OCI-LY7 (cell line): ENCODE results near the gene KCNQ5.

Source experiments
- EZH2phosphoT487 ChIP-seq: fragments of 200-600 bp; sonication (generic); IDR thresholded peaks from 2 replicates; pipeline ENCODE4 v1.6.1; 2018; ENCODE audit warnings: low read depth, borderline replicate concordance, mild to moderate bottlenecking, mixed run types, antibody characterized with exemption, low read length, moderate library complexity, mixed read lengths
- TF ChIP-seq, protein P1 (sequence below): fragments of 200-600 bp; sonication (generic); conservative IDR thresholded peaks from 2 replicates; pipeline ENCODE4 v1.5.1; 2014; ENCODE audit warnings: mild to moderate bottlenecking, antibody characterized with exemption, low read length, moderate library complexity, mixed read lengths

DNA sequence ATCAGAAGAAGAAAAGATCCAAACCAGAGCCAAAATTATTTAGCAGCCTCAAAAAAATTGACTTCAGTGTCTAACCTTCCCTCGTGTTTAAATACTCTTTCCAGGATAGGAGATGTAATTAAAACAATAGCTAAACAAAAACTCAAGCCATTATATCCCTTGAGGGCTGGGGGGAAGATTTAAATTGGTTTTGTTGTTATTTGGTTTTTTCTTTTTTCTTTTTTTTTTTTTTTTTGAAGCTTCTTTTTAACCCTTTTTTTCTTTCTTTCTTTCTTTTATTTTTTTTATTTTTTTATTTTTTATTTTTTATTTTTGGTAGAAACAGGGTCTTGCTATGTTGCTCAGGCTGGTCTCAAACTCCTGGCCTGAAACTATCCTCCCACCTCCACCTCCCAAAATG, 334.4 kb downstream of the KCNQ5 start:
- TF ChIP-seq, protein P1, sequence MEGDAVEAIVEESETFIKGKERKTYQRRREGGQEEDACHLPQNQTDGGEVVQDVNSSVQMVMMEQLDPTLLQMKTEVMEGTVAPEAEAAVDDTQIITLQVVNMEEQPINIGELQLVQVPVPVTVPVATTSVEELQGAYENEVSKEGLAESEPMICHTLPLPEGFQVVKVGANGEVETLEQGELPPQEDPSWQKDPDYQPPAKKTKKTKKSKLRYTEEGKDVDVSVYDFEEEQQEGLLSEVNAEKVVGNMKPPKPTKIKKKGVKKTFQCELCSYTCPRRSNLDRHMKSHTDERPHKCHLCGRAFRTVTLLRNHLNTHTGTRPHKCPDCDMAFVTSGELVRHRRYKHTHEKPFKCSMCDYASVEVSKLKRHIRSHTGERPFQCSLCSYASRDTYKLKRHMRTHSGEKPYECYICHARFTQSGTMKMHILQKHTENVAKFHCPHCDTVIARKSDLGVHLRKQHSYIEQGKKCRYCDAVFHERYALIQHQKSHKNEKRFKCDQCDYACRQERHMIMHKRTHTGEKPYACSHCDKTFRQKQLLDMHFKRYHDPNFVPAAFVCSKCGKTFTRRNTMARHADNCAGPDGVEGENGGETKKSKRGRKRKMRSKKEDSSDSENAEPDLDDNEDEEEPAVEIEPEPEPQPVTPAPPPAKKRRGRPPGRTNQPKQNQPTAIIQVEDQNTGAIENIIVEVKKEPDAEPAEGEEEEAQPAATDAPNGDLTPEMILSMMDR, result no peak
- no peak for TF ChIP-seq EZH2phosphoT487
